Right lobe of liver (tissue), 6 donors: ENCODE measurements around the gene DIRAS3. TPM values are rescaled to one million over a fixed set of nuclear protein-coding genes. Genes with fewer than 3 reads are reported as not detected.

Source experiments
- ATAC-seq, 4 donors: fragments of 200-7000 bp; cut with Tn5 transposase; one replicate each; pipeline ENCODE4 v1.9.1; 2020; ENCODE audit warnings: mild to moderate bottlenecking in 4 of 4, moderate library complexity in 4 of 4
- DNase-seq, 3 donors: peaks; one replicate each; pipeline ENCODE4 v3.0.0-alpha.2; 2020
- H3K27ac ChIP-seq, 3 donors: fragments of 200-600 bp; one replicate each; pipeline ENCODE4 v1.8.0; 2022
- H3K27me3 ChIP-seq, 2 donors: fragments of 200-600 bp; one replicate each; pipeline ENCODE4 v1.8.0; 2022
- H3K36me3 ChIP-seq, 4 donors: fragments of 200-600 bp; sonication (generic) in 1 of 4; one replicate each; pipeline versions ENCODE4 v1.5.1 to v1.8.0; 2017 to 2022; ENCODE audit warnings: control low read depth in 1 of 4
- H3K4me1 ChIP-seq, 4 donors: fragments of 200-600 bp; sonication (generic) in 1 of 4; one replicate each; pipeline versions ENCODE4 v1.5.1 to v1.8.0; 2017 to 2022; ENCODE audit warnings: control low read depth in 1 of 4
- H3K4me3 ChIP-seq, 3 donors: fragments of 200-600 bp; one replicate each; pipeline ENCODE4 v1.8.0; 2022
- H3K9me3 ChIP-seq, 4 donors: fragments of 200-600 bp; sonication (generic) in 1 of 4; one replicate each; pipeline versions ENCODE4 v1.5.1 to v1.8.0; 2017 to 2022; ENCODE audit warnings: control low read depth in 1 of 4
- CTCF ChIP-seq, 4 donors: fragments of 200-600 bp in 3 of 4; fragments of 450-650 bp in 1 of 4; IDR thresholded peaks; one replicate each; pipeline versions ENCODE4 v1.5.1 to v1.8.0; 2016 to 2022; ENCODE audit warnings: antibody characterized with exemption in 4 of 4, mild to moderate bottlenecking in 2 of 4
- POLR2A ChIP-seq: fragments of 450-650 bp; IDR thresholded peaks from one replicate; pipeline ENCODE4 v1.6.1; 2017; ENCODE audit warnings: antibody characterized with exemption, mild to moderate bottlenecking
- WGBS: methylation state at CpG from one replicate; pipeline ENCODE4 v1.1.6; 2018; ENCODE audit warnings: low coverage, low lambda C conversion rate; ENCODE audit not compliant: insufficient coverage; ENCODE audit errors: missing lambda C conversion rate; 5-methylcytosine and 5-hydroxymethylcytosine counted together
- intact Hi-C, 2 donors: fragments of 100-400 bp; cut with DNase I; formaldehyde crosslinking; loops; one replicate each; pipeline versions ENCODE4 v1.11.2 to v1.14.1; 2022
- long read RNA-seq: library from polyadenylated mRNA; unstranded; transcript quantifications from one replicate; pipeline ENCODE4 v2.0.0, GENCODE V29; 2019
- total RNA-seq, 6 experiments: library from RNA; depleted of rRNA in 2 of 6; stranded (reverse); fragments of >200 nt in 2 of 6; fragmentation: NEBNext Ultra II Directional in 3 of 6; extraction: Animal tissue kit (Norgen Biotek cat#: 25700) in 3 of 6; gene quantifications; one replicate each; pipeline versions ENCODE4 v1.1.0 to v1.2.4, GENCODE V29; 2016 to 2023
- donor health status: DM: no; HTN: yes; CAD: no.
- donor health status: DM: no; HTN: no; CAD: no.
- donor health status: DM: no; HTN: no; CAD: no.
- donor health status: DM: no; HTN: yes; CAD: no.
- donor health status: DM: no; HTN: yes; CAD: no.

The DIRAS3 gene
- 1 to 10 TPM in 4 of 6 experiments, under 1 TPM in 2; 0.62 to 6.4 (median 1.9) TPM for total RNA-seq
- long read RNA-seq, partial matches to known transcripts = 0 of 2 reads
- long read RNA-seq, other reads (novel, unspliced or antisense) = 0 of 2 reads

GRCh38 chr1:68049941-68050878 is at the start of gene DIRAS3:
TSS of gene DIRAS3 (minus strand) at chr1:68050627. CDS start at chr1:68047297, 3,330 bp downstream.
- DNase-seq = peak; percentile 36 to 66 (median 66)
- H3K27me3 ChIP-seq = no peaks in the 10 kb centered on the region
- H3K27ac ChIP-seq = peak within 1 kb of the TSS in 2 of 3 donors; percentile 34 to 61
- peak within 1 kb of the TSS; percentile 38 to 52 (median 48) for H3K4me3 ChIP-seq
- no peaks in the 10 kb centered on the region for H3K4me1 ChIP-seq
- ATAC-seq = peak; percentile 67 to 79 (median 71)
- 35% methylated on average over 28 of the region's 45 CpGs for WGBS
- intact Hi-C loops = no loop called here
- H3K9me3 ChIP-seq = no peaks in the 10 kb centered on the region
- TF ChIP-seq POLR2A (no peak), CTCF (IDR thresholded peaks at IDR 0.05) (no peak)
- H3K36me3 ChIP-seq = no peaks in the 10 kb centered on the region

GRCh38 chr1:68093737-68094136 is 43.3 kb upstream of the DIRAS3 start:
- no peak for DNase-seq
- Histone ChIP-seq H3K4me1 (no peaks in the 10 kb centered on the region), H3K4me3 (no peak overlapping the region), H3K36me3 (no peaks in the 10 kb centered on the region), H3K27ac (no peak overlapping the region), H3K9me3 (no peaks in the 10 kb centered on the region), H3K27me3 (no peaks in the 10 kb centered on the region)
- no peak for ATAC-seq
- no peak for TF ChIP-seq POLR2A
- intact Hi-C loops = no loop called here

GRCh38 chr1:68087184-68087583 is 36.8 kb upstream of the DIRAS3 start:
- no peaks in the 10 kb centered on the region for H3K27me3 ChIP-seq
- no peak overlapping the region for H3K27ac ChIP-seq
- ATAC-seq (no peak), DNase-seq (no peak)
- H3K4me3 ChIP-seq = no peak overlapping the region
- H3K9me3 ChIP-seq = no peaks in the 10 kb centered on the region
- 62% methylated on average over 4 of the region's 4 CpGs for WGBS
- no peaks in the 10 kb centered on the region for H3K4me1 ChIP-seq
- no peak for TF ChIP-seq CTCF (IDR thresholded peaks at IDR 0.05)
- TF ChIP-seq POLR2A = no peak
- no peaks in the 10 kb centered on the region for H3K36me3 ChIP-seq
- intact Hi-C loops = no loop called here

- TF ChIP-seq CTCF (IDR thresholded peaks at IDR 0.05) = no peak
- no peak for TF ChIP-seq POLR2A
- no peaks in the 10 kb centered on the region for H3K36me3 ChIP-seq
- H3K27ac ChIP-seq = no peak overlapping the region
- no peaks in the 10 kb centered on the region for H3K9me3 ChIP-seq
- DNase-seq = no peak
- H3K4me1 ChIP-seq = no peaks in the 10 kb centered on the region
- 88% methylated on average over 1 of the region's 1 CpG for WGBS
- H3K27me3 ChIP-seq = no peaks in the 10 kb centered on the region
- H3K4me3 ChIP-seq = no peak overlapping the region
- intact Hi-C loops = no loop called here
- no peak for ATAC-seq
These were observed 35.3 kb upstream of the DIRAS3 start for GRCh38 chr1:68085752-68086151.

- Histone ChIP-seq H3K27ac (no peak overlapping the region), H3K4me3 (no peak overlapping the region), H3K4me1 (no peaks in the 10 kb centered on the region), H3K9me3 (no peaks in the 10 kb centered on the region), H3K27me3 (no peaks in the 10 kb centered on the region), H3K36me3 (no peaks in the 10 kb centered on the region)
- intact Hi-C loops = no loop called here
- WGBS = 61% methylated on average over 2 of the region's 2 CpGs
- no peak for TF ChIP-seq CTCF (IDR thresholded peaks at IDR 0.05)
- no peak for TF ChIP-seq POLR2A
- ATAC-seq (no peak), DNase-seq (no peak)
These were observed 33.3 kb upstream of the DIRAS3 start for GRCh38 chr1:68083686-68084085.
